ENCODE data around the gene JUNB.
"Not testable (repeated sequence)": the region's sequence is repeated elsewhere in the genome, so short reads cannot be mapped to it uniquely, and the experiment has no call there.

Gene JUNB

DNA sequence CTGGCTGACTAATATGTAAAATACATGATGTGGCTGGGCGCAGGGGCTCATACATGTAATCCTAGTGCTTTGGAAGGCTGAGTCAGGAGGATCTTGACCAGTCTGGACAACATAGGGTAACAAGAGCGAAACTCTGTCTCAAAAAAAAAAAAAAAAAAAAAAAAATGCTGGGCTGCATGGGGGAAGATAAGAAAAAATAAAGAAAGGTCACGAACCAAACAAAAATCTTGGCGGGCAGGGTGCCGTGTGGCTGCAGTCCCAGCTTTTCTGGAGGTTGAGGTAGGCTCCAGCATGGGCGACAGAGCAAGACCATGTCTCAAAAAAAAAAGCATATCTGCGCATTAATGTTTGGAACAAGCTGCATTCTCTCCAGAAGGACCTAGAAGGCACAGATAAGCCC, 23.8 kb downstream of the JUNB start:
- no peak for DNase-seq

DNA sequence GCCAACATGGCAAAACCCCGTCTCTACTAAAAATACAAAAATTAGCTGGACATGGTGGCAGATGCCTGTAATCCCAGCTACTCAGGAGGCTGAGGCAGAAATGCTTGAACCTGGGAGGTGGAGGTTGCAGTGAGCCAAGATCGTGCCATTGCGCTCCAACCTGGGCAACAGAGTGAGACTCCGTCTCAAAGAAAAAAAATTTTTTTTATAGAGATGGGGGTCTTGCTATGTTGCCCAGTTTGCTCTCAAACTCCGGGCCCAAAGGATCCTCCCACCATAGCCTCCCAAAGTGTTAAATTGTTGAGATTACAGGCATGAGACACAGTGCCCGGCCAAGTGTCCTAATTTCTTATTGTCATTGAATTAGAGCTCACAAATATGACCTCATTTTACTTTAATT, 25.9 kb downstream of the JUNB start:
- not testable (repeated sequence) for DNase-seq

DNA sequence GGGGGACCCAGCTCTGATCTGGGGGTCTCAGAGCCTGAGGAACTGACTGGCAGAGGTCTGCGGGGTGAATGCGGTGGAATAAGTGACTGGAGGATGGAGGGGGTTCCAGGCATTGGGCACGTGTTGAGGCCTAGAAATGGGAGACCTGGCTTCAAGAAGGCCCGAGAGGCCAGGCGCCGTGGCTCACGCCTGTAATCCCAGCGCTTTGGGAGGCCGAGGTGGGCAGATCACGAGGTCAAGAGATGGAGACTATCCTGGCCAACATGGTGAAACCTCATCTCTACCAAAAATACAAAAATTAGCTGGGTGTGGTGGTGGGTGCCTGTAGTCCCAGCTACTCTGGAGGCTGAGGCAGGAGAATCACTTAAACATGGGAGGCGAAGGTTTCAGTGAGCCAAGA, 26.5 kb downstream of the JUNB start:
- DNase-seq = not testable (repeated sequence)

DNA sequence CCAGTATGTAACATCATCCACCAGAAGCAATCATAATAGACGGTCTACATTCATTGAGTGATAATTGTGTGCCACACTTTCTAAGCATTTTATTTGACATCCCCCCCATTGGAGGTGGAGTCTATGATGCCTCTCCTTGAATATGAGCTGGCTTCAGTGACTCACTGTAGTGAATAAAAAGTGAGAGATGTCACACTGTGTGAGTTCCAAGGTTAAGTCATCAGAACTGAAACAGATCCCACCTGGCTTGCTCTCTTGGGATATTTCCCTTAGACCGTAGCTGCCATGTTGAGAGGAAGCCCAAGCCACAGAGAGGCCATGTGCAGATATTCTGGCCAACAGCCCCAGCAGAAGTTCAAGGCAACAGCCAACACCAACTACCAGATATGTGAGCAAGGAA, 30.5 kb downstream of the JUNB start:
- no peak for DNase-seq

DNA sequence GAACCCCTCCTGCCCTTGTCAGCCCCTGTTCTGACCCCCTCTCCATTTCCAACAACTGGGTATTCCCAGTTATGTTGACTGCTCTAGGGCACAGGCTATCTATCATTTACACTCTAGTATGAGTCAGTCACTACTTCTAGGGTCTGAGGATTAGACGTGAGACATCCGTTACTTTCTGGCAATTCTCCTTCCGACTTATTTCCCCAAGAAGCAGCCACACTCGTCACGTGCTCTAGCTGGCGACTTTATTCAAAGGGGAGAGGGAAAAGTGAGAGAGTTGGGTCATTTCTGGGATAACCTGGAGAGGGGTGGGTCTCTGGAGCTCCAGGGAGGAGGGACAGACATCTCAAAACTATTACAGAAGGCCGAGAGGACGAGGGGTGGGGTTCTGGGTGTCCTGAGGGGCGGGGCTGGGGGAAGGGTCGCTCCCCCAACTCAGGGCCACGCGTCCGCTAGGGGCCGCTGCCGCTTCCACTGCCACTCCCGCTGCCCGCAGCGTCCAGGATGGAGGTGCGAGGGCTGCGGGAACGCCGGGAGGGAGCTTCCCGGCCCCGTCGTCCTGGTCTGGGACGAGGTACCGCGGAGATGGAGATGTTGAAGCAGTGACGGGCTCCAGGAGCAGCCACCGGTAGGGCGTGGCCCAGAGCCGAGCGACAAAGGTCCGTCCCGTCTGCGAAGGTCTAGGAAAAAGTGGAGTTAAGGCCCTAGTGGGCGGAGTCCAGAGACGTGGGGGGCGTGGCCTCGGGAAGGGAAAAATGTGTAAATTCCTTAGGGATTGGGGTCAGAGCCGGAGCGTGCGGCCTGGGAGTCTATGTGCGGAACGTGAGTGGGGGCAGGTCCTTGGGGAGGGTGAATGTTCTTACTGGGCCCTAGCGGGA, 34.2 kb downstream of the JUNB start:
- no peak for DNase-seq

DNA sequence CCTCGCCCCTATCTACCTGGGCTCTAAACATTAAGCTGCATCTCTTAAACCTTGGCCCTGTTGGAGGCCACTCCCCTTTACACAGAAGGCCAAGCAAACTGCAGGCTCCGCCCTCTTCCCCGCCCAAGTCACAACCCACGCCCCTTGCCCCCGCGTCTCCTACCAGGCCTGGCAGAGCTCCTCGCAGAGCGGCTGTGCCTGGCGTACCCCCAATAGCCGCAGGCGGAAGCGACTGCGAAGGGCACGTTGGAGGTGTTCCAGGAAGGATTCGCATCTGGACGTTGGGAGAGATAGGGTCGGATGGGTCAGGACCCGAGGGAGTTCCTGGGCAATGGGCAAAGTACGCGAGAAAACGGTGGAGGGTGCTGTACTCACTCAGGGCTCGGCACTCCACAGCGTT, 37.2 kb downstream of the JUNB start:
- DNase-seq = peak; percentile 55

DNA sequence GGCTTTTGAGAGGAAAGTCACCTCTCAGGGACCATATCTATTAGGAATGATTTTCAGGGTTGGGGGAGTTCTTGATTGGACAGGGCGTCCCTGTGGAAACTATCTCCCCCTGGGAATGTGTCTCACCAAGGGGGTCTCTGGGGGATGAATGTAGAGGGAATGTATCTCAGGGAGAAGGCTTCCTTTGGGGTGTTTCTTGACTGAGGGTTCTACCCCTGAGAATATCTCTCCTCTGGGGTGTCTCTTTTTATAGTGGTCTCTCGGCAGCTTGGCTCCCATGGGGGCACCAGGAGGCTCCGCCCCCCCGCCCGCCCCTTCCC, 42.1 kb downstream of the JUNB start:
- peak; percentile 45 for DNase-seq

DNA sequence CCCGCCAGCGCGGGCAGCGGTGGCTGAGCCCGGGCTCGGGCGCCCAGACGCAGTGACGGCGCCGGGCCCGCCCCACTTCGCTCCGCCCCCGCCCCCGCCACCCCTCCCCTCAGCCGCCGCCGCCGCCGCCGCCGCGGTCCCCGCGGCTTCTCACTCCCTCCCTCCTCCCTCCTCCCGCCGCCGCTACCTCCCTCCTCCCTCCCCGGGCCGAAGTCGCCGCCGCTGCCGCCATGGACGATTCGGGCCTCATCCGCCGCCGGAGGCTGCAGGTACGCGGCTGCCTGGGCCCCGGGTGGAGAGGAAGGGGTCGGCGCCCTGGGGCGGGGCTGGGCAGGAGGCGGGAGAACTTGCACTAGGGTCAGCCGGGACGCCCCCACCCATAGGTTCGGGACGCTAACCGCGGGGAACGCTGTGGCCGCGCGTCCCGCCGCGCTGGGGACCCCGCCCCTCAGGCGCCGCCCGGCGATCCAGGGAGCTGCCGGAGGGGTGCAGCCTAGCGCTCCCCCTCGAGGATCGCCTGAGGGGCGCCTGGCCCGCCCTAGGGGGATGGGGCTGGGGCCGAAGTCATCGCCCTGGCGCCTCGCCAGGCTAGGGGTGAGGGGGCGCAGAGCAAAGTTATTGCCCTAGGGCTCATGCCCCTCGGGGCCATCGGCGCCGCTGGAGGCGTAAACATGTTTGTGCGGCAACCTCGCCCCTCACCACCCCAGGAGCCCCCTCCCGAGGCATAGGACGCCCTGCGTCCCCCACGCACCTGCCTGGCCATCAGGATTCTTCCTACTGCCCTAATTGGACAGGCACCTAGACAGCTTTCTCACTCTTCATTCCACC, 42.7 kb downstream of the JUNB start:
- DNase-seq = no peak

DNA sequence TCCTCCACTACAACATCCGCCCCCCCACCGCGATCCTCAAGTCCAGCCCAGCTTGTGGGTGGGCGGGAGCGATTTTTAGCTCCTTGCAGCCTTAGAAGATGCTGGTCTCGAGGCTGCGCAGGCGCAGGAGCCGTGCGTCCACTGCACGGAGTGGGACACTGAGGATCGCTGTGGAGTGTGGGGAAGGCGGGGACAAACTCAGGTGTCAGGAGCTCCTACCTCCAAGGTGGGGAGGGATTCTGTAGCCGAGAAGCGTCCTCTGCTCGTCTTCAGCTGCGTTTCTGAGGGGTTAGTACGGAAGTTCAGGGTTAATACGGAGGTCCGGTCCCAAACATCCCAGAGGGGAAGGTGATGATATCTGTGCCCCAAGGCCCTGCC, 43.3 kb downstream of the JUNB start, which contains the start of gene RTBDN:
Gene RTBDN (minus strand): TSS at position 14 of the 378 bp plus-strand sequence. CDS start 4,600 bp downstream, outside the sequence.
- no peak for DNase-seq

DNA sequence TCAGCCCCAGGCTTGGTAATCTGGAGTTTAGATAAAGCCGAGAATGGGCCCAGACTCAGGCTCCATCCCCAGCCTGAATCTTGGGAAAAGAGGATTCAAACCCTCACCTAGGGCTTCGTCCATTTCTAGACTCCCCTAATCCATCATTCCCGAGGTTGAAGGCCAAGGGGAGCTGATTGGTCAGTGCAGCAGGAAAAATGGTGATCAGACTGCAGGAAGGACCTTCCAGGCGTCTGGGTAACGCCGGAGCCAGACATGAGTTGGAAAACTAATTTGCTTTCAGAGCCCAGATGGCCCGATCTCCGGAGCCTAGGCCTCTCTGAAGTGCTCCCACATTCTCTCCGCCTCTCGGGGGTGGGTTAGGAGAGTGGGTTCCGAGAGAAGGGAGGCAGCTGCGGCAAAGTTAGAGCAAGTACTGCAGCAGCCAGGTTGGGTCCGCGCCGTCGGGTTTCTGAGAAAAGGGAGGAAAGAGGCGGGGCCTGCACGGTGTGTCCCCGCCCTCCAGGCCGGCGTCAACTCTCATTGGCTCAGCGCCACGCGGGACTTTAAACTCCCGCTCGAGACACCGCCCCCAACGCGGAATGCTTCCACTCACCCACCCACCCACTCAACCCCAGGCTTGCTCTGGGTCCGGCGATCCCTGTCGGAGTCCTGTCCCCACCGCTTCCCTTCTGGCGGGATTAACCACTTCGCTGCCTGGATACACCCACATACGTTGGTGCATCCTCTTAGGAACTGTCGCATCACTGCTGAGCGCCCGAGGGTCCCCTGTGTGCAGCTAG, 43.9 kb downstream of the JUNB start:
- DNase-seq = no peak

DNA sequence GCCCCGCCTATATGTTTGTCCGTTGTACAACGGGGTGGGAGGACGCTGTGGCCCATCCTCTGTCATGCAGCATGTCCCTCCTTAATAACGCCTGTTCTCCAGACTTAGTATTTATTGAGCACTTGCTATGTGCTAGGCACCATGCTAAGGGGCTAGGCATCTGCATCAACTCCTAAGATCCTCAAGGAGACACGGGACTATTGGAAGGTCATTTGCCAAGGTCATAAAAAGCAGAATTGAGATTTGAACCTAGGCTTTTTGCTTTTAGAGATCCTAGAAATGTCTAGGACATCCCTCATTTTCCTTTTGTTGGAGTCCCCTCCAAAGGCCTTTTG, 45.2 kb downstream of the JUNB start:
- no peak for DNase-seq

DNA sequence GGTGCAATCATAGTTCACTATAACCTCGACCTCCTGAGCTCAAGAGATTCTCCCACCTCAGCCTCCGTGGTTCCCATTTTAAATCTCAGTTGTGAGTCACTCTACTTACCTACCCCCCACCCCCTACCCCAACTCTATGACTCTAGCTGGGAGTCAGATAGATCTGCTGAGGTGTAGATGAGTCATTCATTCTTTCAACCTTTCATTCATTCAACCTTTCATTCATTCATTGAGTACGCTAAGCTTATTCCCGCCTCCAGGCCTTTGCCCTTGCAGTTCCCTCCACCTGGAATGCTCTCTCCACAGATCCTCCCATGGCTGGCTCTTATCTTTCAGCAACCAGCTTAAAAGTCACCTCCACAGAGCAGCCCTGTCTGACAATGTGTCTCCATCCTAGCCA, 45.9 kb downstream of the JUNB start:
- DNase-seq = no peak

DNA sequence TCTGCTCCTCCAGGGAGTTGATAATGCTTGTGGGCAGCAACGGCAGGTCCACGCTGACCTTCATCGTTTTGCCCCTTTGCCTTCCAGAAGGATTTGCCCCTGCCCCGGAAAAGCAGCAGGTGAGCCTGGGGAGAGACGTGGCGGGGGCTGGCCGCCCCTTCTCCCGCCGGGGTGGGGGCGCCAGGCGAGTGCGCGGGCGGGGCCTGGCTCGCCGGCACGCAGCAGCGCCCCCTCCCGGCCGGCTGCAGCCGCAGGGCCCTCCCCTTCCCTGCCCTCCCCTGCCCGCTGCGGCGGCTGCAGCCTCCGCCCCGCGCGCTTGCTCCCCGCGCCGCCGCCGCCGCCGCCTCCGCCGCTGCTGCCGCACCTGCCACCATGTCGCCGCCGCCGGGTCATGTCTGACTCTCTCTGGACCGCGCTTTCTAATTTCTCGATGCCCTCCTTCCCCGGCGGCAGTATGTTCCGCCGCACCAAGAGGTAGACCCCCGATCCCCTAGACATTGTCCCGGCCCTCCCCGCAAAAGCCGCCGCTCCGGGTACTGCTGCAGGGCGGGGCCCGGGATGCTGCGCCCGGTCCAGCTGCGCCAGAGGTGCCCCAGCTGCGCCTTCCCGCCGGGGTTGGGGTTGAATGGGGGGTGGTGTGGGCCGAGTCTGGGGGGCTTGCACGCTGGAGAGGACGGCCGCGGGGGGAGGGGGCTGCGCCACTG, 47.0 kb downstream of the JUNB start, which contains the start of gene MAST1:
Gene MAST1 (plus strand): TSS at position 334 of the 704 bp plus-strand sequence. CDS start 58 bp downstream, at position 392.
- DNase-seq = no peak

DNA sequence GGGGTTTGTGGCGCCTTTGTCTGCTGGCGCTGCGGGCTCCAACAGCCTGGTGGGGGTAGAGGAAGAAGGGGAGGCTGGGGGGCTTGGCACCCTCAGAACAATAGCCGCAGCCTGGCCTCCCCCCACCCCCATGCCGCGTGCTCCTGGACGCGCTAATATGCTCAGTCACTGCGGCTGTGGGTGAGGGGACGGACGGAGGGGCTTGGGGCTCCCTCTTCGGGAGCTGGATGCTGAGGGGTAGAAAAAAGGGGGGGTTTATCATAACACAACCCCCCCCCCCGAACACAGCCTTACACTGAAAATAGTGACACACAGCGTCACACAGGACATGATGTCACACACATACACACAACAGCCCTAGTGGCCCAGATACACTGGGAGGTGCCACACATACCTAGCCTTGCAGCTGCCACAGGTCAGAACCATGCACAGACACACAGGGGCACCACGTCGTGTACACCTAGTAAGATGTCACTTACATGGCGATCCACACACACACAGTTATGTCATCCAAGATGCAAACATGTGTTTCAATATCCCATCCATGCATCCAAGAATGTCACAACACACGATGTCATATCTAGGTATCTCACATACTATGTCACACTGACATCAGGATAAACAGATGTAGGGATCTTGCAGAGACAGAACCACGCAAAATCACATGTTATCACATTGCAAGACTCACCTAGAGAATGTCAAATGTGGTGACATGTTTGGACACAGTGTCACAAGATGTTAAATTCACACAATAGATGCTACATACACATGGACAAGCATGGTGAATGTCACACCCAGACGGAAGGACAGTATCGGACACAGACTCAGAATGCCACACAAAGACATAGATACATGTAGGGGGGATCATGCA, 47.8 kb downstream of the JUNB start:
- DNase-seq = no peak

DNA sequence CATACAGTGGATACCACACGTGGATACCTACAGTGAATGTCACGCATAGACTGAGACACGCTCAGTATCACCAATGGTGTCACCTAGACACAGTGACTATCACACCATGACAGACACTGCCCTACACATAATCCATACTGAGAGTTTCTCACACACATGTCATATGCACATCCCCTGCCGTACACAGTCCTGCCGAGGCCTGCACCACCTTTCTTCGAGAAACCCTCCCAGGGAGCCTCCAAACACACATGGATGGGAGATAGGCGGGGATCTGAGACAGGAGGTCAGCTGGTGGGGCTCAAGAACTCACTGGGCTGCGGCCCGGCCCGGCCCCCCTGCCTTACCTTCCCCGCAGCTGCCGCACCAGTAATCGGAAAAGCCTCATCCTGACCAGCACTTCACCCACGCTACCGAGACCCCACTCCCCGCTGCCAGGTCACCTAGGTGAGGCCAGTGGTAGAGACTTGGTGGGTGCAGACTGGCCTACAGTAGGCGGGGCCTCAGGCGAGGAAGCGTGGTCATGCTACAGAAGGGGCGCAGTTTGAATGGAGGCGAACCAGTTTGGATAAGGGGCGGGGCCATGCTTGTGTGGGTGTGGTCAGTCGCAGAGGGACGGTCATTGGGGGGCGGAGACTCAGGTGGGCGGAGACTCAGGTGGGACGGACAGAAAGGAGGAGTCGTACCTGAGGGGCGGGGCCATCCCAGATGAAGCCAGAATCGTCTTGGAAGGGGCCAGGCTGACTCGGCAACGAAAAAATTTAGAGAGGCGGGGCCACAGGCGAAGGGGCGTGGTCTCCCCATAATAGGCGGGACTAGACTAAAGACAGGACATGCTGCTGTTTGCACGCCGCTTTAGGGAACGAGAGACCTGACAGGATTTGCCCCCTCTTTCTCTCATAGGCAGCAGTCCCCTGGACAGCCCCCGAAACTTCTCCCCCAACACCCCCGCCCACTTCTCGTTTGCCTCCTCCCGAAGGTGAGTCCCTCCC, 49.1 kb downstream of the JUNB start:
- no peak for DNase-seq

DNA sequence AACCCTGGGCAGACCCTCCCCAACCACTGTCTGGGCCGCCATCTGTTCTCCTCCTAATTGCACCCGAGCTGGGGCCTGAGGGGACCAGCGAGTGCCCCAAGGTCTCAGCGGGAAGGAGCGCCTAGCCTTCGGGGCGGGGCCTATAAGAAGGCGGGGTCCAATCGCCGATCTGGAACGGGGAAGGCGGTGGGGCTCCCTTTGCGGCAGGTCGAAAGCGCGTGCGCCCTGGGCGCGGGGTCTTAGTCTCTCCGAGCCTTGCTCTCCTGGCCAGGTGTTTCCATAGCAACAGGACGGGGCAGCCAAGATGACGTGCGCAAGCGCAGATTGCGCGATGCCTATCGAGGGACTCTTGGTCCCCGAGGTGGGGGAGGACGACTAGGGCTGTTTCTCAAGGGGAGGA, 49.8 kb downstream of the JUNB start:
- DNase-seq = no peak

DNA sequence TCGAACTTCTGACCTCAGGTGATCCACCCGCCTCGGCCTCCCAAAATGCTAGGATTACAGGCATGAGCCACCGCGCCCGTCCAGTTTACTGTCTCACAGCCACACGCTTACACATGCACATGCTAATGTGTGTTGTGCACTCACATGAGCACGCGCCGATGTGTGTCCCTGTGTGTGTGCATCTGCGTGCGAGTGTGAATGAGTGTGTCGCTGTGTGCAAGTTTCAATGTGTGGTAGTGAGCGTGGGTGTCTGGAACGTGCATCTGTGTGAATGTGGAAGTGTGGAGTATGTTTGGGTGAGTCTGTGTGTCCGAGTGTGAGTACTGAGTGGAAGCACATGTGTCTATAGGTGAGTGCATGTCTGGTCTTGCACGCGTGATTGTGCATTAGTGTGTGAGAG, 51.2 kb downstream of the JUNB start:
- no peak for DNase-seq

Data from NCI-H1436 treated with DMSO at 0.1 percent for 48 hours (cell line).